ENCODE data around the gene OTUB1. TPM values are rescaled to one million over a fixed set of nuclear protein-coding genes. Genes with fewer than 3 reads are reported as not detected.

Gene OTUB1
- total RNA-seq, 1 experiment from 2014 or later, result 96.9 TPM

DNA sequence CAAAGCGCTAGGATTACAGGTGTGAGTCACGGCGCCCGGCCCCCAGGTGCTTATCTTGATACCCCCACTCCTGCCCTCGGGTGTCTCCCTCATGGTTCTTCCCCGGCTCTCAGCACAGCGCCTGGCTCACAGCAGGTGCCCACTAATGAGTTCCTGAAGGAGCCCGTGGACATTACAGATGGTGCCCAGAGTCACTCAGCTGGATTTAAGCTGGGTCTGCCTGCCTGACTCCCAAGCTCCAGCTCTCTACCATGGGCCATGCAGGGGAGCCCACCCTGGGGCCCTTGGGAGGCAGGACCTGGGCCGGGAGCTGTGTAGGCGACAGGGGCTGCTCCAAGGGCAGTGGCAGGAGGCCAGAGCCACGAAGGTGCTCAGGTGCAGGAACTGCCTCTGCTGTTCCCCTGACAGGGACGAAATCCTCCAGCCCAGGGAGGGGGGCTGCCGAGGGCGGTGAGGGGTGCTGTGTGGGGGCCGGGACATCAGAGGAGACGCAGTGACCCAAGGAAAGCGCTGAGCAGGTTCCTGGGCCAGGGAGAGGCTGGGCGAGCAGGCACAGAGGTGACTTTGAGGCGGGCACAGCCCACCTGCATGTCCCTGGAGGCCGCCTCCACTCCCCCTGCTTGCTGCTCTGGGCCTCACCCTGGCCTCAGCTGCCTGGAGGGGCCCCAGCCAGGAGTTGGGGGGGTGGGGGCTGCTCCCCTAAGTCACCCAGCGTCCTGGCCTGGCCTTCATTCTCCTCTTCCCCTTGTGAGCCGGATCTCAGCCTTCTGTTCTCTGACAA is 34.9 kb downstream of the OTUB1 start:
- Mint-ChIP-seq H3K27ac (ENCODE audit: unreplicated experiment) (no peak overlapping the region), H3K4me1 (ENCODE audit: low read depth, unreplicated experiment) (no peaks in the 10 kb centered on the region), H3K27me3 (ENCODE audit: unreplicated experiment) (peaks cover 23% of the 10 kb centered on the region), H3K36me3 (ENCODE audit: insufficient read depth, unreplicated experiment) (peaks cover 10% of the 10 kb centered on the region), H3K9me3 (ENCODE audit: low read depth, unreplicated experiment) (no peaks in the 10 kb centered on the region), H3K4me3 (ENCODE audit: low read depth, unreplicated experiment) (no peak overlapping the region)
- TF ChIP-seq, protein P1, sequence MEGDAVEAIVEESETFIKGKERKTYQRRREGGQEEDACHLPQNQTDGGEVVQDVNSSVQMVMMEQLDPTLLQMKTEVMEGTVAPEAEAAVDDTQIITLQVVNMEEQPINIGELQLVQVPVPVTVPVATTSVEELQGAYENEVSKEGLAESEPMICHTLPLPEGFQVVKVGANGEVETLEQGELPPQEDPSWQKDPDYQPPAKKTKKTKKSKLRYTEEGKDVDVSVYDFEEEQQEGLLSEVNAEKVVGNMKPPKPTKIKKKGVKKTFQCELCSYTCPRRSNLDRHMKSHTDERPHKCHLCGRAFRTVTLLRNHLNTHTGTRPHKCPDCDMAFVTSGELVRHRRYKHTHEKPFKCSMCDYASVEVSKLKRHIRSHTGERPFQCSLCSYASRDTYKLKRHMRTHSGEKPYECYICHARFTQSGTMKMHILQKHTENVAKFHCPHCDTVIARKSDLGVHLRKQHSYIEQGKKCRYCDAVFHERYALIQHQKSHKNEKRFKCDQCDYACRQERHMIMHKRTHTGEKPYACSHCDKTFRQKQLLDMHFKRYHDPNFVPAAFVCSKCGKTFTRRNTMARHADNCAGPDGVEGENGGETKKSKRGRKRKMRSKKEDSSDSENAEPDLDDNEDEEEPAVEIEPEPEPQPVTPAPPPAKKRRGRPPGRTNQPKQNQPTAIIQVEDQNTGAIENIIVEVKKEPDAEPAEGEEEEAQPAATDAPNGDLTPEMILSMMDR (IDR thresholded peaks at IDR 0.05; ENCODE audit: unreplicated experiment), result no peak
- DNase-seq, result no peak
- BruUV-seq (replicated peaks), result no TSS peak
- CTCF ChIA-PET, result no interaction called here
- intact Hi-C loops (cut with micrococcal nuclease; ENCODE audit: unreplicated experiment), result no loop called here

- H3K27me3 Mint-ChIP-seq (ENCODE audit: unreplicated experiment), result peaks cover 29% of the 10 kb centered on the region
- peaks cover 10% of the 10 kb centered on the region for H3K36me3 Mint-ChIP-seq (ENCODE audit: insufficient read depth, unreplicated experiment)
- no peak overlapping the region for H3K4me3 Mint-ChIP-seq (ENCODE audit: low read depth, unreplicated experiment)
- H3K9me3 Mint-ChIP-seq (ENCODE audit: low read depth, unreplicated experiment), result no peaks in the 10 kb centered on the region
- TF ChIP-seq, protein P1 (IDR thresholded peaks at IDR 0.05; ENCODE audit: unreplicated experiment), result no peak
- intact Hi-C loops (cut with micrococcal nuclease; ENCODE audit: unreplicated experiment), result no loop called here
- H3K27ac Mint-ChIP-seq (ENCODE audit: unreplicated experiment), result no peak overlapping the region
- no peaks in the 10 kb centered on the region for H3K4me1 Mint-ChIP-seq (ENCODE audit: low read depth, unreplicated experiment)
- CTCF ChIA-PET, result no interaction called here
- BruUV-seq (replicated peaks), result no TSS peak
- no peak for DNase-seq
Observed at GRCh38 chr11:64021757-64022093, 35.5 kb downstream of the OTUB1 start.

DNA sequence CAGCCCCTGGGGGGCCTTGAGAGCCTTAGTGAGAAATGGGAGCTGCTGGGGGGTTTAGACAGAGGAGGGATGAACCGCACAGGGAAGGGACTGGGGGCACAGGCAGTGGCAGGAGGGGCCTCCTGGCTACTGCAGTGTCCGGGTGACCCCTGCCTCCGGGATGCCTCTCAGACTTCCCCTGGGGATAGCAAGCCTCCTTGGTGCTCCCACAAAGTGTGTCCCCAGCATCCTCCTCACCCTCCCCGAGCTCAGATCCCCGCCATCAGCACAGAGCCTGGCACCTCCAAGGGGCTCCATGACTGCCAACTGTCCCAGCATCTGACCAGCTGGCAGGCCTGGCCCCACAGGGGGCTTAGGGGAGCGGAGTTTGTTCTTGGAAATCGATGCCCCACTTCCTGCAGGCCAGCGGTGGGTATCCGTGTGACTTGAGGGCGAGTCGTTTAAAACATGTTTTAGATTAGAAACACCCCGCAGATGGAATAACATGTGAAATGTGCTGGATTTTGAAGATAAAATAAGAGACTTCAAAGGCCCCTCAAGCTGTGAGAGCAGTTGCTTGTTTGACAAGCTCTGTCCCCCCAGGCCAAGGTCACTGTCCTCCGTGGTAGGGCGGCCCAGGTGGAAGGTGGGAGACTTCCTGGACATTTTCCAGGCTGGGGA is 36.0 kb downstream of the OTUB1 start:
- Mint-ChIP-seq H3K27me3 (ENCODE audit: unreplicated experiment) (peaks cover 34% of the 10 kb centered on the region), H3K4me1 (ENCODE audit: low read depth, unreplicated experiment) (no peaks in the 10 kb centered on the region), H3K36me3 (ENCODE audit: insufficient read depth, unreplicated experiment) (peaks cover 10% of the 10 kb centered on the region), H3K27ac (ENCODE audit: unreplicated experiment) (no peak overlapping the region), H3K9me3 (ENCODE audit: low read depth, unreplicated experiment) (no peaks in the 10 kb centered on the region), H3K4me3 (ENCODE audit: low read depth, unreplicated experiment) (no peak overlapping the region)
- CTCF ChIA-PET, result interaction anchor here (0.6 kb wide), 1 partner anchor 134 kb away, joined by 3 read pairs; no protein-coding TSS in a partner anchor
- BruUV-seq (replicated peaks), result no TSS peak
- TF ChIP-seq, protein P1 (IDR thresholded peaks at IDR 0.05; ENCODE audit: unreplicated experiment), result no peak
- no peak for DNase-seq
- intact Hi-C loops (cut with micrococcal nuclease; ENCODE audit: unreplicated experiment), result no loop called here

- Mint-ChIP-seq H3K27me3 (ENCODE audit: unreplicated experiment) (peaks cover 42% of the 10 kb centered on the region), H3K4me1 (ENCODE audit: low read depth, unreplicated experiment) (no peaks in the 10 kb centered on the region), H3K36me3 (ENCODE audit: insufficient read depth, unreplicated experiment) (peaks cover 10% of the 10 kb centered on the region), H3K4me3 (ENCODE audit: low read depth, unreplicated experiment) (no peak overlapping the region), H3K9me3 (ENCODE audit: low read depth, unreplicated experiment) (no peaks in the 10 kb centered on the region), H3K27ac (ENCODE audit: unreplicated experiment) (no peak overlapping the region)
- BruUV-seq (replicated peaks), result no TSS peak
- intact Hi-C loops (cut with micrococcal nuclease; ENCODE audit: unreplicated experiment), result no loop called here
- no peak for DNase-seq
- TF ChIP-seq, protein P1 (IDR thresholded peaks at IDR 0.05; ENCODE audit: unreplicated experiment), result no peak
- CTCF ChIA-PET, result no interaction called here
Observed at GRCh38 chr11:64023712-64024710, 37.8 kb downstream of the OTUB1 start.

Measured in Calu3 (cell line).